NCI-H460 (cell line): Measurements from ENCODE around the gene TNFRSF21. TPM values are rescaled to one million over a fixed set of nuclear protein-coding genes. Genes with fewer than 3 reads are reported as not detected.
"Not testable (repeated sequence)": the region's sequence is repeated elsewhere in the genome, so short reads cannot be mapped to it uniquely, and the experiment has no call there.

Source experiments
- DNase-seq: peaks from one replicate; pipeline ENCODE4 v3.0.0-alpha.2; 2016; ENCODE audit warnings: low read depth; ENCODE audit errors: extremely low read depth
- polyA plus RNA-seq: library from polyadenylated mRNA; depleted of rRNA; stranded (reverse); fragments of >200 nt; gene quantifications from 2 replicates; pipeline ENCODE4 v1.2.3, GENCODE V29; 2014; cell fraction: nucleus; rRNA removed
- total RNA-seq: library from RNA; depleted of rRNA; stranded (reverse); fragments of >200 nt; shearing (Covaris generic); gene quantifications from 2 replicates; pipeline ENCODE4 v1.2.3, GENCODE V29; 2014; rRNA removed

TNFRSF21 gene, protein sequence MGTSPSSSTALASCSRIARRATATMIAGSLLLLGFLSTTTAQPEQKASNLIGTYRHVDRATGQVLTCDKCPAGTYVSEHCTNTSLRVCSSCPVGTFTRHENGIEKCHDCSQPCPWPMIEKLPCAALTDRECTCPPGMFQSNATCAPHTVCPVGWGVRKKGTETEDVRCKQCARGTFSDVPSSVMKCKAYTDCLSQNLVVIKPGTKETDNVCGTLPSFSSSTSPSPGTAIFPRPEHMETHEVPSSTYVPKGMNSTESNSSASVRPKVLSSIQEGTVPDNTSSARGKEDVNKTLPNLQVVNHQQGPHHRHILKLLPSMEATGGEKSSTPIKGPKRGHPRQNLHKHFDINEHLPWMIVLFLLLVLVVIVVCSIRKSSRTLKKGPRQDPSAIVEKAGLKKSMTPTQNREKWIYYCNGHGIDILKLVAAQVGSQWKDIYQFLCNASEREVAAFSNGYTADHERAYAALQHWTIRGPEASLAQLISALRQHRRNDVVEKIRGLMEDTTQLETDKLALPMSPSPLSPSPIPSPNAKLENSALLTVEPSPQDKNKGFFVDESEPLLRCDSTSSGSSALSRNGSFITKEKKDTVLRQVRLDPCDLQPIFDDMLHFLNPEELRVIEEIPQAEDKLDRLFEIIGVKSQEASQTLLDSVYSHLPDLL
- total RNA-seq: 3.9 and 4.0 TPM in 2 replicates
- polyA plus RNA-seq: 1.6 and 1.9 TPM in 2 replicates

DNA sequence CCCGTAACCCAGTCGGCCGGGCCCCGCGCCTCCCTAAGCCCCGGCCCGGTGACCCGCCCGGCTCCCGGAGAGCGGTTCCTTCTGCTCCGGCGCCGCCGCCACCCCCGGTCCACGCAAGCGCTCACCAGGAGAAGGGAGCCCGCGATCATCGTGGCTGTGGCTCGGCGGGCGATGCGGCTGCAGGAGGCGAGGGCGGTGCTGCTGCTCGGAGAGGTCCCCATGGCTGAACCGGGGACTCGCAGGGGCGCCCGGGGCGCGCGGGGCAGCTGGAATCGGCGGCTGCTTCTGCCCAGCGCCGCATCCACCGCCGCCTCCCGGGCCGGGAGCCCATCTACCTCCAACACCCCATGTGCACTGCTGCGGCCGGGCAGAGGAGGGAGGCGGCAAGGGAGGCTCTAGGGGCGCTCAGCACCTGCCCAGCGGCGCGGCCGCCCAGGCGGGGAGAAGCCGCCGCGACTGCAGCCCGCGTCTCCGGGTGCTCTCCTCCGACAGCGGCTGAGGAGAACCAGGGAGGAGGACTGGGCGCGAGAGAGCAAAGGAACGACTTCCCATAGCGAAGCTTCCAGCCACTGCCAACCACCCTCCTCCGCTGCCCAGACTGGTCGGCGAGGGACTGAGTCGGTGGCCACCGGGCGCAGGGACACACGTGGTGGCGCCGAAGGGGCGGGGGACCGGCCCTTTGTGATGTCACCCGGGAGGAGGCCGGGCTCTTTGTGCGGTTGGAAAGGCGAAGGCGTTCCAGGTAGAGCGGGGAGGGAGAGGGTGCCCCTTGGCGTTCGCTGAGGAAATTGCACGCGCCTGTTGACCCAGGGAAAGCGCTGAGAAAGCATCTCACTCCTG is at the start of gene TNFRSF21:
Gene TNFRSF21 (minus strand): TSS at position 615 of the 840 bp plus-strand sequence. CDS start 394 bp downstream, at position 221.
- peak; percentile 79 for DNase-seq

DNA sequence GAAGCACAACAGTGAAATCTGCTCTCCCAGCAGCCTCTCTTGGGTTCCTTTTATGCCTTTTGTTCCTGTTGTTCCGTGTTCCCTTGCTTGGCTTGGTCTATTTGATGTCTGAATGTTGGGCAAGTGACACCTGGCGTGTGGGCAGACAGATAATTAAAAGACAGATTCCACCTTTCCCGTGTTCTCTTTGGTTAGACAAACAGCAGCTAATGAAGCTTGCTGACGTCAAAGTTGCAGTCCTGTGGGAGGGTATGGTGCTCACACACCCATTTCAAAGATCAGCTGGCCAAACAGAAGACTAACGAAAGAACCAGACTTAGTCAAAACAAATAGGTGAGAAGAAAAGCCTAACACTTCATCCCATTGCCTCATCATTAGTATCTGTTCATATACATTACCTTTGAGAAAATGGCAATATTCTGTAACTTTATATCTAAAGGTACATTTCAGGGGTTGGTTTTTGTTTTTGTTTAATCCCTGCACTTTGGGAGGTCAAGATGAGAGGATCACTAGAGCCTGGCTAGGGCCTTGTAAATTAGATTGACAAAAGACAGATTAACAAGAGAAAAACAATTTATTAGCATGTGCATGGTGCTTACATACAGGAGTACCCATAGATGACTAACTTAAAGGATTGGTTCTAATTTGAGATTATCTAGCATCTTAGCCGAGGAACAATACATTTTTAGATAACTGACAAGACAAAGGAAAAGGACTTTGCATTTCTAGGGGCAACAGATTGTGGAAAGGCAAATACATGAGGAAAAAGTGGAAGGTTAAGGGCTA is 48.9 kb upstream of the TNFRSF21 start:
- DNase-seq: no peak

DNA sequence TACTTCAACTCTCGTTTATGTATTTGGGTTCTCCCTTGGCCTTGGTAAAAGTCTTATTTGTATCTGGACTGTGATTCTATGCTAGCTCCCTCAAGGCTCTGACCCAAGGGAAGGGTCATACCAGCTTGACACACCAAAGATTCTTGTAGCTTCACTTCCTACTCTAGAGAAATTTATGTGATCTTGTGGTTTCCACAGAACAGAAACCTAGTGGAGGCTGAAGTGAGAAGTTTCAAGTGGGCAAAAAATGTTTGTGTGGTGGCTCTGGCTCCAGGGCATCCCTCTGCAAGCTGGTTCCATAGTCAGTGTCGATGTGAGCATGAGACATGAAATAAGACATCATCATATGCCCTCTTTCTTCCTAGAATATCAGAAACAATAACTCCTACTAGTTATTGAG is 48.1 kb upstream of the TNFRSF21 start:
- DNase-seq: no peak

DNA sequence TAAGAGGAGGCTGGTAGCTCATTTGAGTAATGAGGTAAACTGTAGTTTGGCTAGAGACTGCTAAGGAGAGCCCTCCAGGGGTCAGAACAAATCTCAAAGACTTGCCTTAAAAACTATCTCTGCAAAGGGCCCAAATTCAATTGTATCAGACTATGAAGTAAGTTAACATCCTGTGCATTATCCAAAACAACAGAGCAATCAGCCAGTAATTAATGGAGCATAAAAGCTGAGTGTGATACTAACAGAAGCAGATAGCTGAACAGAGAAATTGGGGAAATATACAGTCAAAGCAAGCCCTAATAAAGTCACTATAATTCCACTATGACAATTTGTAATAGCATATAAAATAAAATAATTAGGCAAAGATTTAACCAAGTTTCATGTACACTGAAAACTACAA is 45.8 kb upstream of the TNFRSF21 start:
- DNase-seq: no peak

DNA sequence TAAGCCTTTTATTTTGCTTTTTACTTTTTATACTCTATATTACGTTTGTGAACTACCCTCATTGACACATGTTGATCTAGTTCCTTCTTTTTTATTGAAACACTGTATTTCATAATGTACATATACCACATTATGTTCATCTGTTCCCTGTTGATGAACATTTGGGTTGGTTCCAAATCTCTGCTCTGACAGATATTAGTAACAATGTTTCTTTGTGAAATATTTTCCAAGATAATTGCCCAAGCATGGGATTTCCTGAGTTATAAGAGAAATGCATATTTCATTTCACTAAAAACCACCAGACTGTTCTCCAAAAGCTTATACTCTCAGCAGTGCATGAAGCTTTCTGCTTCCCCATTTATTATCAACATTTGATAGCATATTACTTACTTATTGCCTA is 44.2 kb upstream of the TNFRSF21 start:
- no peak for DNase-seq

DNA sequence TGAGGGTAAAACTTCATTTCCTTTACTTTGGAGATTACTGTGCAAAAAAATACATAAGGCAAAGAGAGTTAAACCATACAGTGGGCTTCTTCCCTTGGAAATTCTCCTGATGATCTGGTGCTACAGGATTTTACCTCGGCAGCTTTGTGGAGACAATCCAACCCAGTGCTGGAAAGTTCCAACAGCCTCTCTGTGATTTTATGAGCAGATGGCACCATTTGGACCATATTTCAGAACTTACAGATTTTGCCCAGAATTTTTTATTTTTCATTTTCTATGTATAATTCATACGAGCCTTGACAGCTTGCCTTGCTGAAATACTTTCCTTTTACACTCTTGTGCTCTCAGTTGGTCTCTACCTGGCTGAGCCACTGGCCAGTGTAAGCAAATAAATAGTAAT is 43.3 kb upstream of the TNFRSF21 start:
- DNase-seq: no peak

DNA sequence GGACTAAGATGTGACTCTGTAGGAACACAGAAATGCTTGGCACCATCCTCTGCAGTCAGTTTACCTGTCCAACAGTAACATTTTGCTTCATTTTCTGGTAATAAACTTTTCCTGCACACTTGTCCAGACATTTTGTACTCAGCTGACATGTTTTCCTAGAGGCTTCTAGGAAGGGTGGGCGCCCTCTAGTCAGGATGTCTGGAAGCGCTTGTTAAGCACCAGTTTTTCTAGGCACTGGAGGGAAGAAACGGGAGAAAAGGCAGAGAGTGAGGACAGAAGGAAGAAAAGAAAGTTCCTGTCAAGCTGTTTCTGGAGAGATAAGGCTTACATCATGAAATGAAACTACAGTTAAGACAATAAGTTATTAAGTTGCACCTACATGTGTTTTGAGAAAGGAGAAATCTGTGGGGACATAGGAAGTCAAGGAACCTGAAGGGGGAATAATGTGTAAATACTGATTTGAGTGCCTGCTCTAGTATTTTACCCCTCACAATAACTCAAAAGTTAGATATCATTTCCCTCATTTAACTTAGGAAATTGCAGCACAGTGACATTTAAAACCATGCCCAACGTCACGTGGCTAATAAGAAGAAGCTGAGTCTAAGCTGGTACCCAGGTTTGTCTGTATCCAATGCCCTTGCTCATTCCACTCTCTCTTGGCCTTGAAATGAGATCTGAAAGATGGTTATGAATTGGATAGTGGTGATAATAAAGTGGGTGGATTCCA is 42.7 kb upstream of the TNFRSF21 start:
- DNase-seq: no peak

DNA sequence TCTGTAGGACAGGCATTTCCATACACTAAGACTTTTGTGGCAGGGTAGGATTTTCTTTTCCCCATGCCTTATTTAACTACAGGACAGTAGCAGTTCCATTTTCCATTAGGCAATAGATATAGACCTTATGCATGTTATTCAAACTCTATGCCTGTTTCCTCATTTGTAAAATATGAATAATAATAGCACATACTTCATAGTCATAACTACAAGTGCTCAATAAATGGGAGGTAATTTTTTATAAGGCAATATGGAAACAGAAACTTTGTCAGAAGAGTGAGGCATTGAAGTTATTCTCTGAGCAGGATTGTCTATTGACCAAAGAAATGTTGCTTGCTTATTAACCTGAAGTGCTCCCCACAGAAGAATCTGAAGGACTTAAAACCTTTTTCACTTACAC is 41.9 kb upstream of the TNFRSF21 start:
- DNase-seq: no peak

DNA sequence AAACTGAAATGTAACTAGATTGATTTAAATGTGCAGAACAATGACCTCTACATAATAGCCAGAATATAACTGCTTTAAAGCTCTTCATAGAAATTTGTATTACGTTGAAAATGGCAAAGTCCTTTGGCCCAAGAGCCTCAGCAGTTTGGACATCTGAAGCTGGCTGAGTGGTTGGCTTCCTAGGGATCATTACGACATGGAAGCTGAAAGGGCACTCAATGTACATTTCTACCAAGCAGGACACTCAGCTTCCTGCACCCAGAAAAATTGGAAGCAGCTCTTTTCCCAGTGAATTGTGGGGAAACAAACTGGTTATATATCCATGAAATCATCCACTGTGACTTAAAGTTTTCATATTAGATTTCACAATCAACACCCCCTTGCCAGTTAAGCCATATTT is 40.2 kb upstream of the TNFRSF21 start:
- no peak for DNase-seq

DNA sequence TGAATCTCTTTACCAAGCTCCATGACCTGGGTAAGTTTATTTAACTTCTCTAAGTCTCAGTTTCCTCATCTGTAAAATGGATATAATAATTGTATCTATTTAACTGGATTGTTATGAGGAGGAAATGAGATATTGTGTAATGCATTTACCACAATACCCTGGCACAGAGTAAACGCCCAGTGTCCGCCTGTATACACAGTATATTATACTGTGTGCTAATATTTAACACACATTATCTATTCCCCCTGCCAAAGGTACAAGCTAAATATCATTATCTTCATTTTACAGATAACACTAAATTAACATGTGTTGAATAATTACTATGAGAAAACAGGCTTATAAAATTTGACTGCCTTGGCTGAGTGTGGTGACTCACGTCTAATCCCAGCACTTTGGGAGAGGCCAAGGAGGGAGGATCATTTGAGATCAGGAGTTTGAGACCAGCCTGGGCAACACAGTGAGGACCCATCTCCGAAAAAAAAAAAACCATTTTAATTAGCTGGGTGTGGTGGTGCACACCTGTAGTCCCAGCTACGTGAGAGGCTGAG is 38.7 kb upstream of the TNFRSF21 start:
- DNase-seq: no peak

DNA sequence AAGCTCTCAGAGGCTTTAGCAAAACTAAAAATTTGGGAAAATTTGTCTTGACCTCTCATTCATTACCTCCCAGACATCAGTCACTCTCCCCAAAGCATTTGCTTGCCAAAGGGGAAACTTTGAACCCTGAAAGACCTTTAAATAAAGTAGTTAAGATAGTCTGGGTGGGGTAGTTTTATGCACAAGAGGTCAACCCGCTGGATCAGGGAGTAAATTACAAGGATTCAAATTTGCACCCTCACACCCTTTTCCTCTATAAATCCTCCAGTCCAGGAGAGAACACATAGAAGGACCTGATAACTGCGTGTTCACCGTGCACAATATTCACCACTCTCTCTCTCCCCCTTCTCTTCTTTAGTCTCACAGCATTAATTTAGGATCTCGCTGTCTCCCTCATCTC is 36.1 kb upstream of the TNFRSF21 start:
- DNase-seq: no peak

DNA sequence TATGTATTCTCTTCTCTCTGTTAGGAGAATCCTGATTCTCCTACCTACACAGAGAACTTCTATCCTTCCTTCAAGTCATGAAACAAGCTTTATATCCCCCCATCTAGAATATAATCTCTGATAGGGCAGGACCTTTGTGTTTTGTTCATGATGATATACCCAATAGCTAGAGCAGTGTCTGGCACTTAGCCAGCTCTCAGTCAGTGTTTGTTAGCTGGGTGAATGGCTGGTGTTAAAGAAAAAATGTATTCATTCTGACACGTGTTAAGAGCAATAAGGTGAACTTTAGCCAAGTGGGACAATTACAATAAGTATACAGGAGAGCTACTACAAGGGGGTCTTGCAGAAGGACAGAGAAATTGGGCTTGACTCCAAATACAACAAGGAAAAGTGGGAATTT is 34.3 kb upstream of the TNFRSF21 start:
- DNase-seq: no peak

DNA sequence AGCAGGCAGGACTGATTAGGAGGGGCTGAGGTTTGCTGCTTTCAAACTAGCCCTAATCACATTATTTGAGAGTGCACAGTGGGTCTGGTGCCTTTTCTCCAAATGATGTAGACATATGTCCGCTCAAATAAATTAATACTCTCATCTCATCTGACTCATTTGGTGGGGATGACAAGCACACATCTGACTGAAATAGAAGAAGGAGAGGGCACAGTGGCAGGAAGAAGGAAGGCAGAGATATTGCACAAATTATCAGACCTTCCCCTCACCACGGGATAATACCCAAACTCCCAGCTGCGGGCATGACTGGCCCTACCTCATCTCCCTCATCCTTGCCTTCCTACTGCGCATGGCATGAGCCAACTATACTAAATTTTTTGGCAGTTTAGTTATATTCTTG is 33.9 kb upstream of the TNFRSF21 start:
- no peak for DNase-seq

DNA sequence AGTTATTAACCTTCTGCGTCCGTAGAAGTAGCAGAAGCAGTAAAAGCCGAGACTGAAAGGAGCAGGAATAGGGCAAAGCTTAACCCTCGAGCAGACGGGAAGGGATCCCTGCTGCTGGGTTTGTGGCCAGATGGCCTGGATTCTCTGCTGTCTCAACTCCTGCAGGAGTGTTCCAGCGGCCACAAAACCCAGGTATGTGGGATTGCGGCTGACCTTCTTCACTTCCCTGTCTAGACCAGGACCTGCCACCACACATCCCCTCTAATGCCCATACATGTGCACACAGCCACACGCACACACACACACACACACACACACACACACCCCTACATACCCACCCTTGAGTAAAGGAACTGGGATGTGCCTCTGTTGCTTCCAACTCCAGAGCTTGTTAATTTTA is 33.1 kb upstream of the TNFRSF21 start:
- no peak for DNase-seq

DNA sequence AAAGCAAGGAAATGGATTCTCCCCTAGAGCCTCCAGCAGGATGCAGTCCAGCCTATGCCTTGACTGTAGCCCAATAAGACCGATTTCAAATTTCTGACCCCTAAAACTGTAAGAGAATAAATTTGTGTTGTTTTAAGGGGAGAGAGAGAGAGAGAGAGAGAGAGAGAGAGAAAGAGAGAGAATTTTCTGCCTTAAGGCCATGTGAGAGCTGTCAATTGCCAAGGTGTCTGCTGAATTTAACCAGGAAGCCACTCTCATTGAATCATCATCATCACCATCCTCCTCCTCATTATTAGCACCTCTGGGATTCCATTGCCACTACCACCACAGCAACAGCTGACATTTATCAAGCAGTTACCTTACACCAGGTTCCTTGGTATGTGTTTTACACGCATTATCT is 27.8 kb upstream of the TNFRSF21 start:
- DNase-seq: no peak

DNA sequence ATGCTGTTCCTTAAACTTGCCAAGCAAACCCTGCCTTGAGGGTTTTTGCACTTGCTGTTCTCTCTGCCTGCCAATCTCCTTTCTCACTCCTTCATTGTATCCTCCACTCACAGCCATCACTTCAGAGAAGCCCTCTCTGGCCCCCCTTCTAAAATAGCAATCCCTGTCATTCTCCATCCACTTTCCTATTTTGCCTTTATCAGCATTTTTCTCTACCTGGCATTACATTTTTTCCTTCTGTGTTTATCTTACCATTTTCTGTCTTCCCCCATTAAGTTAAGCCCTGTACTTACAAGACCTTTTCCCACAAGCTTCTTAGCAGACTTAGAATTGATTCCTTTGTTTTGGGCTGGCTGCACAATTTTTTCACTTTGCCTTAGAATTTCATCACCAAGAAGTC is 26.6 kb upstream of the TNFRSF21 start:
- no peak for DNase-seq

DNA sequence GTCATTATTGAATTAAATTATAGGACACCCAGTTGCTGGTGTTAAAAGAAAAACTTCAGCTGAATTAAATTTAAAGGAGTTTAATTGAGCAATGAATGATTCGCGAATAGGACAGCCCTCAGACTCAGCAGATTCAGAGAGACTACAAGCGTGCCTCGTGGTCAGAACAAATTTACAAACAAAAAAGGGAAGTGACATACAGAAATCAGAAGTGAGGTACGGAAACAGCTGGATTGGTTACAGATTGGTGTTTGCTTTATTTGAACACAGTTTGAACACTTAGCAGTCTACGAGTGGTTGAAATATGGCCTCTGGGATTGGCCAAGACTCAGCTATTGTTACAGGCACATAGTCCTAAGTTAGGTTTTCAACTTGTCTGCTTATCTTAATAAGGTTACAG is 25.8 kb upstream of the TNFRSF21 start:
- DNase-seq: no peak

DNA sequence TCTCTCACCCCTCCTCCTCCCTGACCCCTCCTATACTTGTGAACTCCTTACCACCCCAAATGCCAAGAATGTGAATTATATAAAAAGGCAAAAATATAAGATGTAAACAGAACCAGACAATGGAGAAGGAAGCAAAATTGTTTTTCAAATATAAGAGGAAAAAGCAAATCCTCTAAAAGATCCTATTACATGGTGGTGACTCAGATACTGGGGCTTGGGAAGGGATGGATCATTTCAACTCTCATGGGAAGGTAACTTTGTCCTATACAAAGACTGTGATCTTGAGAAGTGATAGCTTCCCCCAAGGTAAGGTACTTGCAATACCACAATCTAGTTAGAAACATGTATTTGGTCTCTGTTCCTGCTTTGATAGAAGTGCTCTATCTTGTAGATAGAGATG is 24.6 kb upstream of the TNFRSF21 start:
- no peak for DNase-seq

DNA sequence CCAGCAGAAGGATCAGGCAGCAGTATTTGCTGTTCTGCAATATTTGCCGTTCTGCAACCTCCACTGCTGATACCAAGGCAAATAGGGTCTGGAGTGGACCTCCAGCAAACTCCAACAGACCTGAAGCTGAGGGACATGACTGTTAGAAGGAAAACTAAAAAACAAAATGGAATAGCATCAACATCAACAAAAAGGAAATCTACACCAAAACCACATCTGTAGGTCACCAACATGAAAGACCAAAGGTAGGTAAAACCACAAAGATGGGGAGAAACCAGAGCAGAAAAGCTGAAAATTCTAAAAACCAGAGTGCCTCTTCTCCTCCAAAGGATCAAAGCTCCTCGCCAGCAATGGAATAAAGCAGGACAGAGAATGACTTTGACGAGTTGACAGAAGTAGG is 18.9 kb upstream of the TNFRSF21 start:
- not testable (repeated sequence) for DNase-seq

DNA sequence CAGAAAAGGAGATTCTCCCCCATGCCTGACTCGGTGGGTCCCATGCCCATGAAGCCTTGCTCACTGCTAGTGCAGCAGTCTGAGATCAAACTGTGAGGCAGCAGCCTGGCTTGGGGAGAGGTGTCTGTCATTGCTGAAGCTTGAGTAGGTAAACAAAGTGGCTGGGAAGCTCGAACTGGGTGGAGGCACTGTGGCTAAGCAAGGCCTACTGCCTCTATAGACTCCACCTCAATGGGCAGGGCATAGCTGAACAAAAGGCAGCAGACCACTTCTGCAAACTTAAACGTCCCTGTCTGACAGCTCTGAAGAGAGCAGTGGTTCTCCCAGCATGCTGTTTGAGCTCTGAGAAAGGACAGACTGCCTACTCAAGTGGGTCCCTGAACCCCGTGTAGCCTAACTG is 18.4 kb upstream of the TNFRSF21 start:
- not testable (repeated sequence) for DNase-seq
